ENCODE results near the gene RAB3C. TPM values are rescaled to one million over a fixed set of nuclear protein-coding genes. Genes with fewer than 3 reads are reported as not detected.
"Not testable (repeated sequence)": the region's sequence is repeated elsewhere in the genome, so short reads cannot be mapped to it uniquely, and the experiment has no call there.

The RAB3C gene, protein sequence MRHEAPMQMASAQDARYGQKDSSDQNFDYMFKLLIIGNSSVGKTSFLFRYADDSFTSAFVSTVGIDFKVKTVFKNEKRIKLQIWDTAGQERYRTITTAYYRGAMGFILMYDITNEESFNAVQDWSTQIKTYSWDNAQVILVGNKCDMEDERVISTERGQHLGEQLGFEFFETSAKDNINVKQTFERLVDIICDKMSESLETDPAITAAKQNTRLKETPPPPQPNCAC
- 0.14 and 0.20 TPM in 2 replicates for total RNA-seq

DNA sequence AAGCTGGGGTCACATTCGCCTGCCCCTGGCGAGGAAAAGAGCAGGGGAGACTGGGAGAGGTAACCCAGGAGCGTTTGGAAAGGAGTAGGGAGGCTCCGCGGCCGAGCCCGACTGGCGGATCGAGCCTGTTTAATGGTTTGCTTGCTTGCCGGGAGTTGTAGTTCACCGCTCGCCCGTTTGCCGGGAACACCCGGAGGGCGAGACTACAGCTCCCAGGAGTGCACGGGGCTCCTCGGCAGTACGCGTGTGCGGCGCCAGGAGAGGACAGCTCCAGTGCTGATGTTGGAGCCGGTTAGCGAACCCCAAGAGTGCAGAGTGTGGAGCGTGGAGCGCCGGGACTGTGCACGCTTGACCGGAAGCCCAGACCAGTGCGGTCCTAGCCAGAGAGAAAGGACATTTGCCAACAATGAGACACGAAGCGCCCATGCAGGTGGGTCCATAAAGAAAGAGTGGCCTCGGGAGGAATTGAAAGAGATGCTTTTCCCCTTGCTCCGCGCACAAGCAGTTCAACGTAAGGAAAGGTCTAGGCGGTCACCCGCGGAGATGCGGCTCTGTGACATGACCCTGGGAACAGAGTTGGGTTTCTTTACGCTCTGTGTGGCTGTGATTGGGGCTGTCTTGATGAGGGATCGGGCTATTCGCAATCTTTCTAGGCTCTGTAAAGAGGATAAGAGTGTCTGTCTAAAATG is at the start of gene RAB3C:
TSS of gene RAB3C (plus strand) at position 273 of the 689 bp plus-strand sequence. CDS start at position 407, 134 bp downstream.
- peak; percentile 76 for DNase-seq (ENCODE audit: low read depth, low spot score)

DNA sequence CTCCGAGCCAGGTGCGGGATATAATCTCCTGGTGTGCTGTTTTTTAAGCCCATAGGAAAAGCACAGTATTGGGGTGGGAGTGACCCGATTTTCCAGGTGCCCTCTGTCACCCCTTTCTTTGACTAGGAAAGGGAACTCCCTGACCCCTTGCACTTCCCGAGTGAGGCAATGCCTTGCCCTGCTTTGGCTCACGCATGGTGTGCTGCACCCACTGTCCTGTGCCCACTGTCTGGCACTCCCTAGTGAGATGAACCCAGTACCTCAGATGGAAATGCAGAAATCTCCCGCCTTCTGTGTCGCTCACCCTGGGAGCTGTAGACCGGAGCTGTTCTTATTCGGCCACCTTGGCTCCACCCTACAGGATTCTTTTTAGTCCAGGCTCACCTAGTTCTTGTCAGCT is 40.9 kb upstream of the RAB3C start:
- DNase-seq (ENCODE audit: low read depth, low spot score) = not testable (repeated sequence)

DNA sequence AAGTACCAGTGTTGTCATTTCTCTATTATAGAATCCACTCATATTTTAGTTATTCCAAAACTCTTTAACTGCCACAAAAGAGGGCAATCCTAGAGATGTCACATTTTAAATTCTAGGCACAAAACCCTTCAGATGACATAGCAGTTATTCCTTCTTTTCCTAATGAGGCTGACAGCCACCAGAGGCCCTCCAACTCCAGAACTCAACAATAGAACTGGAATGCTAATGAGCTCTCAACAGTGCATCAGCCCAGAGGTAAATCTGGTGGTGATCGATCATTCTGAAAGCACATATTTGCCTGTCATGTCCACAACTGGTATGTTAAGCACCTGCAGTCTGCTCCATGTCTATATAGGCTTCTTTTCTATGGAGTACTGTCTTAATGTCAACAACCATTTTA is 40.2 kb upstream of the RAB3C start:
- no peak for DNase-seq (ENCODE audit: low read depth, low spot score)

DNA sequence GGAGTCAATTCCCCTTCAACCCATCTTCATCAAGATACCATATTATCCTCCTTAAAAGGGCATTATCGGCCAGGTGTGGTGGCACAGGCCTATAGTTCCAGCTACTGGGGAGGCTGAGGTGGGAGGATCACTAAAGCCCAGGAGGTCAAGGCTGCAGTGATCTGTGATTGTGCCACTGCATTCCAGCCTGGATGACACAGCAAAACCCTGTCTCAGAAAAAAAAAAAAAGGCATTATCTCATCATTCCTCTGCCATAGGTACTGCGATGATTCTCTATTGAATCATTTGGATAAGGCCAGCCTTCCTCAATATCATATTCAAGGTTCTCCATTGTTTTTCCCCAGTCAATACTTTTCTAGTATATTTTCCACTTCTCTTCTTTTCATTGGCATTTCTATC is 39.2 kb upstream of the RAB3C start:
- no peak for DNase-seq (ENCODE audit: low read depth, low spot score)

DNA sequence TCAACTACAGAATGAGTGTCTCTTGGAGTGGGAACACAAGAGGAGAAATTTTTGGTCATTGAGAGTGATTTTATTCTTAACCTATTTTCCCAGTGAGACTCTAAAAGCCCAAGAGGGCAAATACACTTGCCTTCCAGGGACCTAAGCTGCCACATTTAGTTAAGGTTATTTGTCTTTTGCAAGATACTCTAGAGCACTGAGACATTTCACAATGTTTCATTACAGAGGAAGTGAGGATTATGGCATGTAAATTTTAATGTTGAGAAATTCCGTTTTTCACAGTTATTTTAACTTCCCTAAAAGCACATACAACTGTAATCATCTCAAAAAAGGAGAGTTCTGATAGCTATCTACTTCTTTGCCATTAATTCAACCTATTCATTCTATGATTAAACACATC is 38.7 kb upstream of the RAB3C start:
- no peak for DNase-seq (ENCODE audit: low read depth, low spot score)

DNA sequence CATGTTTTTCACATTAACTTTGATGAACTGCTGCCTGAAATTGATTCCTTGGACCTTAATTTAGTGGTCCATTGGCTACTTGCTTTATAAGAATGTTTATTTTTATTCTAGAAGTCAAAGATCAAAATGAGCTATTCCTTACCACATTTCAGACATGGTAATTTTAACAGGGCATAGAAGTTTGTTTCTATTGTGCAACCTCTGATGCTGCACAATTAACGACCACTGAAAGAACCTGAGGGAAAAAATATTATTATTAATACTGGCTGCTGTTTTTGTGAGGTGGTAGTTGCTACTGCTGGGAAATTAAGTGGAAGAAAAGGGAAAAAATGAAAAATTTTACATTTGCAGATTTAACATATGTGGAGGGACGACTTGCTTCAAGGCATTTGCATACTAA is 37.9 kb upstream of the RAB3C start:
- no peak for DNase-seq (ENCODE audit: low read depth, low spot score)

DNA sequence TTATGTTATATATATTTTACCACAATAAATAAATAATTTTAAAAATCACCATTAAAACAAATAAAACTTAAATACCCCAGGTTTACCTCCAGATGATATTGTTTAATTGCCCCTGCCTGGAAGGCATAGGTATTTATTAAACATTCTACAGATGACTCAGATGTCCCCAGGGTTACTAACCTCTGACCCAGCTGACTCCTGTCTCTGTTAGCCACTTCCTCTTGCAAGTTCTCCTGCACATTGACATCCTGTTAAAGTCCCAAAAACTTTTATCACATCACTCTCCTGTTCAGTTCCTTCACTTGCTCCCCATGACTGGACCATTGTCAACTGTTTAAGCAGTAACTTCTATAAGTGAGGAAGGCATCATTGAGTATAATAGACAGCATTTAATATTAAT is 37.0 kb upstream of the RAB3C start:
- no peak for DNase-seq (ENCODE audit: low read depth, low spot score)

DNA sequence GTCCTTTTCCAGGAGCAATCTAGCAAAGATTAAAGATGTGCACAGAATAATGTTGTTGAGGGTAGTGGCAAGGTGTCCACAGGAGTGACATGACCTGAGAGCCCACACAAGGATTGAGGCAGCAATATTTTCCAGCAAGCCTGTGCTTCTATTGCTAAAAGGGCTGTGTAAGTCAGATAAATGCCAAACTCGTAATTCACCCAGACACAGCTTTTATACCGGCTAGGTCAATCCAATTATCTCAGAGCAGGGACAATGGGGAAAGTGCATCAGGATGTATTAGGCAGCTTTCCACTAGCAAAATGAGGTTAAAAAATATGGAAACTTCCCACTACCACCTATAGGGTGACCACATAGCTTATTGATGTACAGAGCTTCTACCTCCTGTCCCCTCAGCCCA is 34.8 kb upstream of the RAB3C start:
- DNase-seq (ENCODE audit: low read depth, low spot score) = no peak

DNA sequence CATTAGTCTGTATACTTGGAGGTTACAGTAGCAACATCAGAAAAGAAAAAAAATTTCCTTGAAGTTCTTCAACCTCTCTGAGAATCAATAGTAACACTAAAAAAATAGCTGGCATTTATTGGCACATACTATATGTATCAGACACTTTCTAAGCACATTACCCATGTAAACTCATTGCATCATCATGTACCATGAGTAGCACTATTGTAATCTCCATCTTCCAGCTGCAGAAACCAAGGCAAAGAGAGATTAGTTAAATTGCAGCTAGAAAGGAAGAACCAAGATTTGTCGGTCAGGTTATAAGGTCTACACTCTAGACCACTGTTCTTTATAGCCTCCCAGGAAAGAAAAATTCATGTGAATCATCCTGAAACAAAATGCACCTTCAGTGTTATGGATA is 31.4 kb upstream of the RAB3C start:
- no peak for DNase-seq (ENCODE audit: low read depth, low spot score)

DNA sequence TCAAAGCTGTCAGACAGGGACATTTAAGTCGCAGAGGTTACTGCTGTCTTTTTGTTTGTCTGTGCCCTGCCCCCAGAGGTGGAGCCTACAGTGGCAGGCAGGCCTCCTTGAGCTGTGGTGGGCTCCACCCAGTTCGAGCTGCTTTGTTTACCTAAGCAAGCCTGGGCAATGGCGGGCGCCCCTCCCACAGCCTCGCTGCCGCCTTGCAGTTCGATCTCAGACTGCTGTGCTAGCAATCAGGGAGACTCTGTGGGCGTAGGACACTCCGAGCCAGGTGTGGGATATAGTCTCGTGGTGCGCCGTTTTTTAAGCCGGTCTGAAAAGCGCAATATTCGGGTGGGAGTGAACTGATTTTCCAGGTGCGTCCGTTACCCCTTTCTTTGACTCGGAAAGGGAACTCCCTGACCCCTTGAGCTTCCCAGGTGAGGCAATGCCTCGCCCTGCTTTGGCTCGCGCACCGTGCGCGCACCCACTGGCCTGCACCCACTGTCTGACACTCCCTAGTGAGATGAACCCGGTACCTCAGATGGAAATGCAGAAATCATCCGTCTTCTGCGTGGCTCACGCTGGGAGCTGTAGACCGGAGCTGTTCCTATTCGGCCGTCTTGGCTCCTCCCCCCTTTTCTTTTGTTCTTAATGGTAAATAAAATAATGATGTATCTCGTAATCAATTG is 25.1 kb upstream of the RAB3C start:
- DNase-seq (ENCODE audit: low read depth, low spot score) = not testable (repeated sequence)

DNA sequence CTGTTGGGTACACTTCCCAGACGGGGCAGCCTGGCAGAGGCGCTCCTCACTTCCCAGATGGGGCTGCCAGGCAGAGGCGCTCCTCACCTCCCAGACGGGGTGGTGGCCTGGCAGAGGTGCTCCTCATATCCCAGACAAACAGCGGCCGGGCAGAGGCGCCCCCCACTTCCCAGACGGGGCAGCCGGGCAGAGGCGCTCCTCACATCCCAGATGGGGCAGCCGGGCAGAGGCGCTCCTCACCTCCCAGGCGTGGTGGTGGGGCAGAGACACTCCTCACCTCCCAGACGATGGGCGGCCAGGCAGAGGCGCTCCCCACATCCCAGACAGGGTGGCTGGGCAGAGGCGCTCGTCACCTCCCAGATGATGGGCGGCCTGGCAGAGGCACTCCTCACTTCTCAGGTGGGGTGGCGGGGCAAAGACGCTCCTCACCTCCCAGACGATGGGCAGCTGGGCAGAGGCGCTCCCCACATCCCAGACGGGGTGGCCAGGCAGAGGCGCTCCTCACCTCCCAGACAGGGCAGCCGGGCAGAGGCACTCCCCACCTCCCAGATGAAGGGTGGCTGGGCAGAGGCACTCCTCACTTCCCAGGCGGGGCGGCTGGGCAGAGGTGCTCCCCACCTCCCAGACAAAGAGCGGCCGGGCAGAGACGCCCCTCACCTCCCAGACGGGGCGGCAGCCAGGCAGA is 19.7 kb upstream of the RAB3C start:
- DNase-seq (ENCODE audit: low read depth, low spot score) = not testable (repeated sequence)

DNA sequence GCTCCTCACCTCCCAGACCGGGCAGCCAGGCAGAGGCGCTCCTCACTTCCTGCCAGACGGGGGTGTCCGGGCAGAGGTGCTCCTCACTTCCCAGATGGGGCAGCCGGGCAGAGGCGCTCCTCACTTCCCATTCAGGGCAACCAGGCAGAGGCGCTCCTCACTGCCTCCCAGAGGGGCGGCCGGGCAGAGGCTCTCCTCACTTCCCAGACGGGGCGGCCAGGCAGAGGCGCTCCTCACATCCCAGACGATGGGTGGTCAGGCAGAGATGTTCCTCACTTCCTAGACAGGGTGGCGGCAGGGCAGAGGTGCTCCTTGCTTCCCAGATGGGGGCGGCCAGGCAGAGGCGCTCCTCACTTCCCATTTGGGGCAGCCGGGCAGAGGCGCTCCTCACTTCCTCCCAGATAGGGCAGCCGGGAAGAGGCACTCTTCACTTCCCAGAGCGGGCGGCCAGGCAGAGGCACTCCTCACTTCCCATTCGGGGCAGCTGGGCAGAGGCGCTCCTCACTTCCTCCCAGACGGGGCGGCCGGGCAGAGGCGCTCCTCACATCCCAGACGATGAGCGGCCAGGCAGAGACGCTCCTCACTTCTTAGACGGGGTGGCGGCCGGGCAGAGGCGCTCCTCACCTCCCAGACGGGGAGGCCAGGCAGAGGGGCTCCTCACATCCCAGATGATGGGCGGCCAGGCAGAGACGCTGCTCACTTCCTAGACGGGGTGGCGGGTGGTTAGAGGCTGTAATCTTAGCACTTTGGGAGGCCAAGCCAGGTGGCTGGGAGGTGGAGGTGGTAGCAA is 18.6 kb upstream of the RAB3C start:
- not testable (repeated sequence) for DNase-seq (ENCODE audit: low read depth, low spot score)

DNA sequence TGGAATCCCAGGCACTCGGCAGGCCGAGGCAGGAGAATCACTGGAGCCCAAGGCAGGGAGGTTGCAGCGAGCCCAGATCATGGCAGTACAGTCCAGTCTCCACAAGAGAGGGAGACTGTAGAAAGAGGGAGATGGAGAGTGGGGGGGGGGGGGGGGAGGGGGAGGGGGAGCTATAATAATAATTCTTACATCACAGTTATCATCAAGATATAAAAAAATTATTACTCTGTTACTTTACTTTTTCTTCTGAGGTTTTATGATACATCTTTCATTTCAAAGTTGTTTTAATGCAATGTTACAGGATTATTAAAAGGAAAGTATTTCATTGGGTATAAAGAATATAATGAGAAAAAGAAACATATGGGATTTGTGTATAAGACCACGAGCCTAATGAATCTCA is 17.8 kb upstream of the RAB3C start:
- no peak for DNase-seq (ENCODE audit: low read depth, low spot score)

DNA sequence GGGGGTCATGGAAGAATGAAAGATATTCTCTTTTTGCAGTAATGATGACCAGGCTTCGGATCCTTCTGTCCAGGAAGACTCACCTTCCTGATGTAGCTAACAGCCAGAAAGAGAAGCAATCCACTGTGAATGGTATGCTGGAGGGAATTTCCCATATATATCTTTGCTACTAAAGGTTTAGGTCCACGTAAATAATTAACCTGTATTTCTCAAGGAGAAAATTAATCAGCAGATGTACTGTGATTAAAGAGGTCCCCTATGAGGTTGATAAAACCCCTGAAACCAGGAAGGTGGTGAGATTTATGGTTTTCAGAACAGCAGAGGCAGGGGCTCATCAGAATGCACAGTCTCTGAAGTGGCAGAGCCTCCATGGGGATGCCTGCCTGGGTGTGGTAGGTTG is 11.4 kb upstream of the RAB3C start:
- no peak for DNase-seq (ENCODE audit: low read depth, low spot score)

DNA sequence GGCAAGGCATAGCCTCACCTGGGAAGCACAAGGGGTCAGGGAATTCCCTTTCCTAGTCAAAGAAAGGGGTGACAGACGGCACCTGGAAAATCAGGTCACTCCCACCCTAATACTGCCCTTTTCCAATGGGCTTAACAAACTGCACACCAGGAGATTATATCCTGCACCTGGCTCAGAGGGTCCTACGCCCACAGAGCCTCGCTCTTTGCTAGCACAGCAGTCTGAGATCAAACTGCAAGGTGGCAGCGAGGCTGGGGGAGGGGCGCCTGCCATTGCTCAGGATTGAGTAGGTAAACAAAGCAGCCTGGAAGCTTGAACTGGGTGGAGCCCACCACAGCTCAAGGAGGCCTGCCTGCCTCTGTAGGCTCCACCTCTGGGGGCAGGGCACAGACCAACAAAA is 9.9 kb upstream of the RAB3C start:
- not testable (repeated sequence) for DNase-seq (ENCODE audit: low read depth, low spot score)

DNA sequence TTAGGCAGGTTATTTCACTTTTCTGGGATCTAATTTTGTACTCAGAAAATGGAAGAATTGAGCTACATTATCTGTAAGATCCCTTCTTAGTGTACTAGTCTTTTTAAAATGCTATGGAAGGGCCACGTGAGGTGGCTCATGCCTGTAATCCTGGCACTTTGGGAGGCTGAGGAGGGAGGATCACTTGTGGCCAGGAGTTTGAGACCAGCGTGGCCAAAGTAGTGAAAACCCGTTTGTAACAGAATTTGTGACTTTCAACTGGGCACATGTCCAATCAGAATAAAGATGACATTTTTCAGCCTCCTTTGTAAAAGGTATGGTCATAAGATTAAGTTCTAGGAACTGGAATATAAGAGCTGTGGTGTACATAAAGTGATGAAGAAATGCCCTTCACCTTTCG is 3.1 kb upstream of the RAB3C start:
- DNase-seq (ENCODE audit: low read depth, low spot score) = no peak

DNA sequence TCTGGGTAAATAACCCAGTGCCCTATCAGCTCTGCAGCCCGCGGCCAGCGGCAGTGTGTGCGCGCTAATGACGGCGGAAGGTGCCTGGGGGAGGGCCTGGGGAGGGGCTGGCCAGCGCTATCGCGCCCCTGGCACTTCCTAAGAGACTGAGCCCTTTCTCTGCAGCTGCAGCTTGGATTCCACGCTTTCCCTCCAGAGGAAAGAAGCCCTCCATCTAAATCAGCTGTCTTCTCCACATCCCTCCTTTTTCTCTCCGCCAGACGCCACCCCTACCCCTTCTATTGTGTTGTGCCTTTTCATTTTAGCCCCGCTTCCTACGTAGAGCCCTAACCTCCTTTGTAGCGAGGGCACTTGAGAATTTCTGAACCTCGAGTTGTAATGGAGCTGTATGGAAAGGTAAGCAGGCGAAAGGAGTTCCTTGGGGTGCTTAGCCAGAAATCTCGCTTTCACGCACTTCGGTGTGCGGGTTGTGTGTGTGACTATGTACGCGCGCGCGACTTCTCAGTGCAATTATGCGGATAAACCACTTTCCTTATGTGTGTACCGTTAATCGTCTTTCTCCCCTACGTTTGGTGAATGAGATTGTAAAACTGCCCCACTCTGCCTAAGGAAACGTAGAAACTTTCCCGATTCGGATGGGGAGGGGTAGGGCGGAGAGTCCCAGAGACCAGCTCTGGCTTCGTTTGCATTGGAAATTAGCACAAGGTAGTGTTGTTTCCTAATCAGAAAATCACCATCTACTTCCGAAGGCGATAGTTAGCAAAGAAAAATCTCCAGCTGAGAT is 664 bp upstream of the RAB3C start:
- DNase-seq (ENCODE audit: low read depth, low spot score) = no peak

DNA sequence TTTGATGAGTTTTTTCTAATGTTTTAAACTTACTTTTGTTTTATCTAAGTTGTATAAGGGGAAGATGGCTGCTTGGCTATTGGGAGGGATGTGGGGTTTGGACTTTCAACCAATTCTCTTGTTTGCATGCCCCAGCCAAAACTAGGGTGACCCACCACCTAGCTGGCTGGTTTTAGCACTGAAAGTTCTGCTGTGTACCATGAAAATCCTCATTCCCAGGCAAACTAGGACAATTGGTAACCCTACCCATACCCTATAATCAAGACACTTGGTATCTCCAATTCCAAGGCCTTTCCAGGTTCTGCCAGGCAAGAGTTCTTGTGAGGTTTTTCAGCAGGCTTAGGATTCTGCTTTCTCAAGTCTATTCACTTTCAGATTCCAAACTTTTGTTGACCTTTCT is 13.1 kb downstream of the RAB3C start:
- DNase-seq (ENCODE audit: low read depth, low spot score) = no peak

DNA sequence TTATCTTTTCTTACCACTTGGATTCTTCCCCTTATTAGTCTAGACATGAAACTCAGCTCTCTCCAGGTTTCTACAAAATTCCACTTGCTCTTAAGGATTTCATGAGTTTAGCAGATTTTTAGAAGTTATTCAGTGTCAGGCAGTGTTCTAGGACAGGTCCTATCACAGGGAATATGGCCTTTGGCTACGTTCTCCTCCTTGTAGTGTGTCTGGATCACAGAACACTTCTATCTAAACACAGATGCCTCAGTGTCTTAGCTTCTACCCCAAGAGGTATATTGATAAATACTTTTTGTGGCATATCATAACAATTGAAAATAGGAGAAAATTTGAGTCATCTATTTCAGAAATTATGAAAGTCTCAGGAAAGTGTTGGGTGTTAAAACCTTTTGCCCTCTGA is 15.6 kb downstream of the RAB3C start:
- DNase-seq (ENCODE audit: low read depth, low spot score) = no peak

DNA sequence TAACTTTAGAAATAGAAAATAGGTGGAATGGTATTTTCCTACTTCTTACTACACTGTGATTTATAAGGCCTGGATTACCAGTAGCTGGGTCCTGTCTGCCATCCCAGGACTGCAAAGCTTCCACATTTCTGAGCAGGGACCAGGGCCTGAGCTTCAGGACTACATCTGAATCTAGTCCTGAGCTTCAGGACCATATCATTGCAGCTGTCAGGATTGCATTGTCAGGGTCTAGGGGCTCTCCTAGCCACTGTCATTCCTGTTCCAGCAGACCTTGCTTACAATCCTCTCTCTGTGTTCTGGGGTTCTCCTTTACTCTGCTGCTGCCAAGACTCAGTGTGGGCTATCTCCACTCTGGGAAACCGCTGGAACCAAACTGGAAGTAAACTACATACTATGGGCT is 16.3 kb downstream of the RAB3C start:
- no peak for DNase-seq (ENCODE audit: low read depth, low spot score)

DNA sequence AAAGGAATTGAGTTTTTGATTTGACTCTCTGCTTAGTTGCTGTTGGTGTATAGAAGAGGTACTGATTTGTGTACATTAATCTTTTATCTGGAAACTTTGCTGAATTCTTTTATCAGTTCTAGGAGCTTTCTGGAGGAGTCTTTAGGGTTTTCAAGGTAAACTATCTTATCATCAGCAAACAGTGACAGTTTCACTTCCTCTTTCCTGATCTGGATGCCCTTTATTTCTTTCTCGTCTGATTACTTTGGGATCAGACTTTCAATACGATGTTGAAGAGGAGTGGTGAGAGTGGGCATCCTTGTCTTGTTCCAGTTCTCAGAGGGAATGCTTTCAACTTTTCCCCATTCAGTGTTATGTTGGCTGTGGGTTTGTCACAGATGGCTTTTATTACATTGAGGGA is 17.7 kb downstream of the RAB3C start:
- DNase-seq (ENCODE audit: low read depth, low spot score) = not testable (repeated sequence)
